Measurements from ENCODE around the gene REXO4. TPM values are rescaled to one million over a fixed set of nuclear protein-coding genes. Genes with fewer than 3 reads are reported as not detected.

The REXO4 gene
- total and polyA plus RNA-seq, 2 donors (not counting 1 experiment from before 2014, with no cell fraction given), result 16.6 to 21.1 TPM

DNA sequence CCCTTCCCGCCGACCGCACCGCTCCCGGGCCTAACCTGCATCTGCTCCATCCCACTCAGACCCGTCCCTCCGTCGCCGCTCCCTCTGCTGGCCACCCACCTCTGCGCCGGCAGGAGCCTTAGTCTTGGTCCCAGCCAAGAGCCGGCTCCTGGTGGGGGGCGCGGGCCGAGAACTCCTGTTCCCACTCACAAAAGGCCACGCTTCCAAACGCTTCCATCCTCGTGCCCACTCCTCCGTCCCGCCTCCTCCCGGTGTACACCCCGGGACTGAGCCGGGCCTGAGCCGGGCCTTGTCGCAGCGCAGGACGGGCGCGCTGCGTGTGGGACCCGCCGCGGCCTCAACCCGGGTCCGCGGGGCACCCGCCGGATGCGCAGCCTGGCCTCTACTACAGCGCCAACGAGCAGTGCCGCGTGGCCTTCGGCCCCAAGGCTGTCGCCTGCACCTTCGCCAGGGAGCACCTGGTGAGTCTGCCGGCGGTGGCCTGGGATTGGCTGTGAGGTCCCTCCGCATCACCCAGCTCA, 11.9 kb upstream of the REXO4 start:
- Histone ChIP-seq H3K4me3 (replicated peaks in 1 of 4; ENCODE audit: control extremely low read depth in 1 of 4, insufficient read depth in 1 of 4, low read depth in 3 of 4, low read length in 4 of 4) (no peak overlapping the region), H3K36me3 (ENCODE audit: control insufficient read depth, insufficient read depth, low read length) (no peaks in the 10 kb centered on the region), H3K4me2 (ENCODE audit: extremely low read depth, insufficient read depth, low read length) (no peak overlapping the region), H4K20me1 (ENCODE audit: control insufficient read depth, extremely low read depth, insufficient read depth, low read length) (no peaks in the 10 kb centered on the region), H3K9me3 (ENCODE audit: control insufficient read depth, insufficient read depth, low read depth, low read length) (no peaks in the 10 kb centered on the region), H3K27ac (ENCODE audit: insufficient read depth, low read length) (no peak overlapping the region), H2AFZ (ENCODE audit: low read length) (no peak overlapping the region), H3K27me3 (ENCODE audit: control insufficient read depth, insufficient read depth, low read length) (peaks cover 5% of the 10 kb centered on the region), H3K4me1 (ENCODE audit: control insufficient read depth, extremely low read depth, insufficient read depth, low read length) (no peaks in the 10 kb centered on the region), H3K79me2 (ENCODE audit: control insufficient read depth, insufficient read depth, low read length) (no peaks in the 10 kb centered on the region), H3K9ac (ENCODE audit: insufficient read depth, low read length) (no peak overlapping the region)
- no peak for TF ChIP-seq EZH2 (IDR thresholded peaks at IDR 0.05; ENCODE audit: low read length, missing control alignments)
- TF ChIP-seq, protein P1, sequence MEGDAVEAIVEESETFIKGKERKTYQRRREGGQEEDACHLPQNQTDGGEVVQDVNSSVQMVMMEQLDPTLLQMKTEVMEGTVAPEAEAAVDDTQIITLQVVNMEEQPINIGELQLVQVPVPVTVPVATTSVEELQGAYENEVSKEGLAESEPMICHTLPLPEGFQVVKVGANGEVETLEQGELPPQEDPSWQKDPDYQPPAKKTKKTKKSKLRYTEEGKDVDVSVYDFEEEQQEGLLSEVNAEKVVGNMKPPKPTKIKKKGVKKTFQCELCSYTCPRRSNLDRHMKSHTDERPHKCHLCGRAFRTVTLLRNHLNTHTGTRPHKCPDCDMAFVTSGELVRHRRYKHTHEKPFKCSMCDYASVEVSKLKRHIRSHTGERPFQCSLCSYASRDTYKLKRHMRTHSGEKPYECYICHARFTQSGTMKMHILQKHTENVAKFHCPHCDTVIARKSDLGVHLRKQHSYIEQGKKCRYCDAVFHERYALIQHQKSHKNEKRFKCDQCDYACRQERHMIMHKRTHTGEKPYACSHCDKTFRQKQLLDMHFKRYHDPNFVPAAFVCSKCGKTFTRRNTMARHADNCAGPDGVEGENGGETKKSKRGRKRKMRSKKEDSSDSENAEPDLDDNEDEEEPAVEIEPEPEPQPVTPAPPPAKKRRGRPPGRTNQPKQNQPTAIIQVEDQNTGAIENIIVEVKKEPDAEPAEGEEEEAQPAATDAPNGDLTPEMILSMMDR (conservative IDR thresholded peaks at IDR 0.05 in 1 of 2, IDR thresholded peaks at IDR 0.05 in 1 of 2; ENCODE audit: low read depth in 1 of 2, low read length in 2 of 2), result peak in 1 of 2 donors; percentile 29
- DNase-seq (ENCODE audit: low read depth in 2 of 2), result peak in 1 of 2 donors; percentile 25

DNA sequence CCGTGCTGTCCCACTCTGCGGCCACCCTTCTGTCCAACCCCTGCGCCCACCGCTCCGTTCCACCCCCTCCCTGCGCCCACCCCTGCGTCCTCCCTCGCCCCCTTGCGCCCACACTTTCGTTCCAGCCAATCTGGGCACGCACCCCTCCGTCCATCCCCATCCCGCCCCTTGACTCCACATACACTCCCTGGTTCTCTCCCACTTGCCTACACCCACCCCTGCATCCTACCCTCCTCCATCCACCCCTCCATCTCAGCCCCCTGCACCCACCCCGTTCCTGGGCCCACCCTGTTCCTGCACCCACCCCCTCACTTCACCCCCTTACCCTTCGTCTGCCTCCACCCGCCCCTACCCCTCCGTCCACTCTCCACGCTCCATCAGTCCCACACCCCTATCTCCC, 11.4 kb upstream of the REXO4 start:
- H3K27me3 ChIP-seq (ENCODE audit: control insufficient read depth, insufficient read depth, low read length), result peaks cover 5% of the 10 kb centered on the region
- no peak overlapping the region for H3K27ac ChIP-seq (ENCODE audit: insufficient read depth, low read length)
- no peak overlapping the region for H2AFZ ChIP-seq (ENCODE audit: low read length)
- no peaks in the 10 kb centered on the region for H3K79me2 ChIP-seq (ENCODE audit: control insufficient read depth, insufficient read depth, low read length)
- TF ChIP-seq, protein P1 (conservative IDR thresholded peaks at IDR 0.05 in 1 of 2, IDR thresholded peaks at IDR 0.05 in 1 of 2; ENCODE audit: low read depth in 1 of 2, low read length in 2 of 2), result no peak
- no peak for TF ChIP-seq EZH2 (IDR thresholded peaks at IDR 0.05; ENCODE audit: low read length, missing control alignments)
- no peak overlapping the region for H3K4me2 ChIP-seq (ENCODE audit: extremely low read depth, insufficient read depth, low read length)
- H3K4me3 ChIP-seq (replicated peaks in 1 of 4; ENCODE audit: control extremely low read depth in 1 of 4, insufficient read depth in 1 of 4, low read depth in 3 of 4, low read length in 4 of 4), result no peak overlapping the region
- no peaks in the 10 kb centered on the region for H4K20me1 ChIP-seq (ENCODE audit: control insufficient read depth, extremely low read depth, insufficient read depth, low read length)
- no peak for DNase-seq (ENCODE audit: low read depth in 2 of 2)
- no peaks in the 10 kb centered on the region for H3K36me3 ChIP-seq (ENCODE audit: control insufficient read depth, insufficient read depth, low read length)
- H3K4me1 ChIP-seq (ENCODE audit: control insufficient read depth, extremely low read depth, insufficient read depth, low read length), result no peaks in the 10 kb centered on the region
- no peaks in the 10 kb centered on the region for H3K9me3 ChIP-seq (ENCODE audit: control insufficient read depth, insufficient read depth, low read depth, low read length)
- no peak overlapping the region for H3K9ac ChIP-seq (ENCODE audit: insufficient read depth, low read length)

DNA sequence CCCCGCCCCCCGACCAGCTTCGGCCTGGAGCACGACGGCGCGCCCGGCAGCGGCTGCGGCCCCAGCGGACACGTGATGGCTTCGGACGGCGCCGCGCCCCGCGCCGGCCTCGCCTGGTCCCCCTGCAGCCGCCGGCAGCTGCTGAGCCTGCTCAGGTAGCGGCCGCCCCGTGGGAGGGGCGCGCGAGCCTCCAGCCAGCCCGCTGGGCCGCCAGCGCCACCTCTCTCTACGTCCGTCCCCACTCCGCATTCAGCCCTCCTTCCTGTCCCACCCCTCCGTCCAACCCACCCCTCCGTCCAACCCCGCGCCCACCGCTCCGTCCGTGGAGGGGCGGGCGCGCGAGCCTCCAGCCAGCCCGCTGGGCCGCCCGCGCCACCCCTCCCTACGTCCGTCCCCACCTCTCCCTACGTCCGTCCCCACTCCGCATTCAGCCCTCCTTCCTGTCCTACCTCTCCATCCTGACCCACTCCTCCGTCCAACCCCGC, 10.8 kb upstream of the REXO4 start:
- H3K4me1 ChIP-seq (ENCODE audit: control insufficient read depth, extremely low read depth, insufficient read depth, low read length), result no peaks in the 10 kb centered on the region
- no peak overlapping the region for H3K4me2 ChIP-seq (ENCODE audit: extremely low read depth, insufficient read depth, low read length)
- peak; percentile 42 for TF ChIP-seq EZH2 (IDR thresholded peaks at IDR 0.05; ENCODE audit: low read length, missing control alignments)
- TF ChIP-seq, protein P1 (conservative IDR thresholded peaks at IDR 0.05 in 1 of 2, IDR thresholded peaks at IDR 0.05 in 1 of 2; ENCODE audit: low read depth in 1 of 2, low read length in 2 of 2), result no peak
- H3K4me3 ChIP-seq (replicated peaks in 1 of 4; ENCODE audit: control extremely low read depth in 1 of 4, insufficient read depth in 1 of 4, low read depth in 3 of 4, low read length in 4 of 4), result no peak overlapping the region
- no peaks in the 10 kb centered on the region for H3K36me3 ChIP-seq (ENCODE audit: control insufficient read depth, insufficient read depth, low read length)
- no peak overlapping the region for H3K27ac ChIP-seq (ENCODE audit: insufficient read depth, low read length)
- no peak overlapping the region for H2AFZ ChIP-seq (ENCODE audit: low read length)
- H3K79me2 ChIP-seq (ENCODE audit: control insufficient read depth, insufficient read depth, low read length), result no peaks in the 10 kb centered on the region
- no peak for DNase-seq (ENCODE audit: low read depth in 2 of 2)
- no peaks in the 10 kb centered on the region for H3K9me3 ChIP-seq (ENCODE audit: control insufficient read depth, insufficient read depth, low read depth, low read length)
- H4K20me1 ChIP-seq (ENCODE audit: control insufficient read depth, extremely low read depth, insufficient read depth, low read length), result no peaks in the 10 kb centered on the region
- H3K27me3 ChIP-seq (ENCODE audit: control insufficient read depth, insufficient read depth, low read length), result peaks cover 5% of the 10 kb centered on the region
- H3K9ac ChIP-seq (ENCODE audit: insufficient read depth, low read length), result no peak overlapping the region
